Thyroid gland (tissue), 4 donors: ENCODE measurements around the gene GOLGA7B.

ENCODE experiments used
- CTCF ChIP-seq, 6 experiments: fragments of 200-600 bp in 3 of 6; fragments of 450-650 bp in 3 of 6; sonication (generic) in 3 of 6; IDR thresholded peaks; one replicate each; pipeline ENCODE4 v1.5.1; 2016 to 2019; ENCODE audit warnings: antibody characterized with exemption in 6 of 6, mild to moderate bottlenecking in 2 of 6, inconsistent platforms in 1 of 6, moderate library complexity in 1 of 6
- POLR2A ChIP-seq, 2 donors: fragments of 450-650 bp; IDR thresholded peaks; one replicate each; pipeline ENCODE4 v1.6.1; 2017; ENCODE audit warnings: antibody characterized with exemption in 2 of 2, mild to moderate bottlenecking in 2 of 2, moderate library complexity in 1 of 2

- TF ChIP-seq CTCF (IDR thresholded peaks at IDR 0.05) (no peak), POLR2A (IDR thresholded peaks at IDR 0.05) (no peak)
Measured at GRCh38 chr10:97852840-97853405, 3.3 kb downstream of the GOLGA7B start.
